ENCODE measurements around the gene CYP2J2.

CYP2J2 gene

DNA sequence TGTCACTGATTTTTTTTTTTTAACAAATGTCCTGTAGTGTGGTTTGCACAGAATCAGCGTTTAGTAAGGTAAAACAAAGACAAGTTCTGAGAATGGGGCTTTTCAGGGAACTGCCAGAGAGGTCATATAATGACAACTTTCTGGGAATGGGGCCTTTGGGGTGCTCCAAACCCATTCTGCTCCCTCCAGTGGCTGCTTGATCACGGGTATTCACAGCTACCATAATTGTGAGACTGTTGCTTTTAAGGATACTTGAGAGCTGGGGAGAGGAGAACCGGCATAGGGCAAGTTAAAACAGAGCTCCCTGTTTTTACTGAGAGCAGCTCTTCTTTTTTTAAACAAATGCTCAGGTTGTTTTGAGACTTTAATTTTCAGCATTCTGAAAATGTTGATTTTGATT, 48.2 kb downstream of the CYP2J2 start:
- Mint-ChIP-seq H3K9me3 (peaks cover 24% of the 10 kb centered on the region), H3K36me3 (ENCODE audit: low read depth) (peaks cover 13% of the 10 kb centered on the region), H3K4me1 (peaks cover 5% of the 10 kb centered on the region), H3K27ac (no peak overlapping the region), H3K4me3 (no peak overlapping the region), H3K27me3 (ENCODE audit: low read depth, poor library complexity) (no peaks in the 10 kb centered on the region)
- DNase-seq = no peak
- TF ChIP-seq CTCF (IDR thresholded peaks at IDR 0.05) = no peak

DNA sequence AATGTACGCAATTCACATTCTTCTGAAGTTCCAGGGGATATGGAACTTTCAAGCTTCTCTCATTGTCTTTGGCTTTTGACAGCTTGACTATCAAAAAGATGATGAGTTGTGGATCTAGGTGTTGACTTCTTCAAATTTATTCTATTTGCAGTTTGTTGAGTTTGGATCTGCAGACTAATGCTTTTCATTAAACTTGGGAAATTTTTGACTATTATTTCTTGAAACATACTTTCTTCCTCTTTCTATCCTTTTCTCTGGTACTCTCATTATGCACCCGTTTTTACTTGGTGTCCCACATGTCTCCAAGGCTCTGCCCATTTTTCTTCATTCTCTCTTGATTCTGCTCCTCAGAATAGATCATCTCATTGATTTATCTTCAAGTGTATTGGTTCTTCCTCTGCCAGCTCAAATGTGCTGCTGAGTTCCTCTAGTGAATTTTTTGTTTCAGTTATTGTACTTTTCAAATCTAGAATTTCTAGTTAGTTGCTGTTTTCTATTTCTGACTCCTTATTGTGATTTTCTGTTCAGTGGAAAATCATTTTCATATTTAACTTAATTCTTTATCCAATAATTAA, 49.4 kb downstream of the CYP2J2 start:
- TF ChIP-seq CTCF (IDR thresholded peaks at IDR 0.05) = no peak
- peaks cover 13% of the 10 kb centered on the region for H3K36me3 Mint-ChIP-seq (ENCODE audit: low read depth)
- no peak for DNase-seq
- no peak overlapping the region for H3K27ac Mint-ChIP-seq
- H3K9me3 Mint-ChIP-seq = peaks cover 19% of the 10 kb centered on the region
- H3K4me3 Mint-ChIP-seq = no peak overlapping the region
- peaks cover 5% of the 10 kb centered on the region for H3K4me1 Mint-ChIP-seq
- no peaks in the 10 kb centered on the region for H3K27me3 Mint-ChIP-seq (ENCODE audit: low read depth, poor library complexity)

DNA sequence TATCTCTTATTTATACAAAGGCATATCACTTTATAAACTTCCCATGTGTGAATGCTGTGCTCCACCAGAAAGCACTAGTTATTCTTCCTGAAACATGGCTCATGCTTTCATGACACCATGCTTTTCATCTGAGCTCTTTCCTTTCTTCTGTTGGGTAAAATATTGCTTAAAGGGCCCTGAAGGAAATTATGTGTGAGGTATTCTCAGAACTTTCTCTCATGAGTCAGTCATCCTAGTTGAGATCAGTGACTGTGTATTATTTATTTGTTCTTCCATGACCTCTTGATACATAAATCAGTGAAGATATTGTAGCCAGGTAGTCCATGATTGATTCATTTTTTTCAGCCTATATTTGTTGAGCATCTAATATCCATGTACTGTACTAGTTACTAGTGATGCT, 54.8 kb downstream of the CYP2J2 start:
- peaks cover under 1% of the 10 kb centered on the region for H3K36me3 Mint-ChIP-seq (ENCODE audit: low read depth)
- TF ChIP-seq CTCF (IDR thresholded peaks at IDR 0.05) = no peak
- no peak for DNase-seq
- no peak overlapping the region for H3K4me3 Mint-ChIP-seq
- H3K27ac Mint-ChIP-seq = no peak overlapping the region
- H3K27me3 Mint-ChIP-seq (ENCODE audit: low read depth, poor library complexity) = no peaks in the 10 kb centered on the region
- H3K9me3 Mint-ChIP-seq = peaks cover 7% of the 10 kb centered on the region
- H3K4me1 Mint-ChIP-seq = no peaks in the 10 kb centered on the region

DNA sequence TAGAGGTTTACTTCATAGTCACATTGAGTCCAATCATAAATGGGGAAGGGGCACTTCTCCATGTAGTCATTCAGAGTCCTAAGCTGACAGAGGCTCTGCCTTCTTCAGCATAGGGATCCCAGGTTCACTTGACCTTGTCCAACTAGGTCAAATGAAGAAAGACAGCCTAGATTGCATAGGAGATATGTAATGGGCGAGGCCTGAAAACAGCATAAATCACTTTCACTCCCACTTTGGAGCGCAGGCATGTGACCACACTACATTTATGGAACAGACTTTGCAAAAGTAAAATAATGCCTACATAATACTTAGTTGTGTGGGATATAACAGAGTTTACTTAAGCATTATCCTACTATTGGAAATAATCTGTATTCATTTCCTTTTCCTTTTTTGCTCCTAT, 60.1 kb downstream of the CYP2J2 start:
- DNase-seq = no peak
- no peaks in the 10 kb centered on the region for H3K4me1 Mint-ChIP-seq
- H3K9me3 Mint-ChIP-seq = no peaks in the 10 kb centered on the region
- no peak overlapping the region for H3K27ac Mint-ChIP-seq
- no peaks in the 10 kb centered on the region for H3K36me3 Mint-ChIP-seq (ENCODE audit: low read depth)
- no peak overlapping the region for H3K4me3 Mint-ChIP-seq
- no peaks in the 10 kb centered on the region for H3K27me3 Mint-ChIP-seq (ENCODE audit: low read depth, poor library complexity)
- no peak for TF ChIP-seq CTCF (IDR thresholded peaks at IDR 0.05)

GRCh38 chr1:59857679-59858354, 68.8 kb downstream of the CYP2J2 start:
- no peak overlapping the region for H3K27ac Mint-ChIP-seq
- H3K4me3 Mint-ChIP-seq = no peak overlapping the region
- TF ChIP-seq CTCF (IDR thresholded peaks at IDR 0.05) = no peak
- H3K9me3 Mint-ChIP-seq = peaks cover 8% of the 10 kb centered on the region
- no peak for DNase-seq
- peaks cover 10% of the 10 kb centered on the region for H3K4me1 Mint-ChIP-seq
- peaks cover 7% of the 10 kb centered on the region for H3K36me3 Mint-ChIP-seq (ENCODE audit: low read depth)
- H3K27me3 Mint-ChIP-seq (ENCODE audit: low read depth, poor library complexity) = no peaks in the 10 kb centered on the region
